ENCODE measurements around the gene RNU1-1.
"Not testable (repeated sequence)": the region's sequence is repeated elsewhere in the genome, so short reads cannot be mapped to it uniquely, and the experiment has no call there.

Gene RNU1-1

GRCh38 chr1:16514107-16515055 lies at the start of gene RNU1-1:
RNU1-1 (minus strand) TSS chr1:16514285.
- DNase-seq: peak; percentile 68

GRCh38 chr1:16561035-16561434 lies 47.0 kb upstream of the RNU1-1 start:
- DNase-seq: not testable (repeated sequence)

DNA sequence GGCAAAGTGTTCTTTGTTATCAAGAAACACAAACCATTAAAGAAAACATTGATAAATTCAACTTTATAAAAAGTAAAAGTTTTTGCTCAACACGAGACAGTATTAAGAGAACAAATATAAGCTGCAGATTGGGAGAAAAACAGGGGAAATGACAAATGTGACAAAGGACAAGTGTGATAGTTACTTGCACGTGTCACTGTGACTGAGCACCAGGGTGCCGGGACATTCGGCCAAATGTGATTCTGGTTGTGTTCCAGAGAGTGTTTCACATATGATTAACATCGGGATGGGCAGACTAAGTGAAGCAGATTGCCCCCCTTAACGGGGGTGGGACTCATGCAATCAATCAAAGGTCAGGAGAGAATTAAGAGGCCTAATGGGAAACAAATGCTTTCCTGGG lies 46.4 kb upstream of the RNU1-1 start:
- not testable (repeated sequence) for DNase-seq

DNA sequence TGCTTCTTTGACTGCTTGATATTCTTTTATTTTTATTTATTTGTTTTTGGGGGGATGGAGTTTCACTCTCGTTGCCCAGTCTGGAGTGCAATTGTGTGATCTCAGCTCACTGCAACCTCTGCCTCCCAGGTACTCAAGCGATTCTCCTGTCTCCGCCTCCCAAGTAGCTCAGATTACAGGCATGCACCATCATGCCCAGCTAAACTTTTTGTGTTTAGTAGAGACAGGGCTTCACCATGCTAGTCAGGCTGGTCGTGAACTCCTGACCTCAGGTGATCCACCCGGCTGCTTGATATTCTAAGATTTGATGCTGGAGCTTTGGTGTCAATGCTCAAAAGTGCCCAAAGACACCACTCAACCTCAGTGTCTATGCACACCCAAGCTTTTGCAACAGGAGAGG lies 45.6 kb upstream of the RNU1-1 start:
- not testable (repeated sequence) for DNase-seq

DNA sequence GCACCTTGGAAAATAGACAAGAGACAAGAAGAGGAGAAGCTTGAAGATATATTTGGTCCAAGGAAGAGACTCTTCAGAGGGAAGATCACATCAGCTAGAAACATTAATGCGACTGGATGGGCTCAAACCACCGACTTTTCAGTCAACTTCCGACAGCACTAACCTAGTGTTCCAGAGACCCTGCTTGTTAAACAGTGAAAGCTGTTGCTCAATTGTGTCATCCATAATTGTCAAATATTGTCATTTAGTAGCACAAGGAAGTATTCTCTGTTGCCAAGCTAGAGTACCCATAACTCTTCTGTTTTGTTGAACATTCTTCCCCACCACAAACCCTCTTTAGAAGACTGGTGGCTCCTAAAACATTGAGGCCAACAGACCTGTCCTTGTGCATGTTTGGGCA lies 42.9 kb upstream of the RNU1-1 start:
- DNase-seq: not testable (repeated sequence)

DNA sequence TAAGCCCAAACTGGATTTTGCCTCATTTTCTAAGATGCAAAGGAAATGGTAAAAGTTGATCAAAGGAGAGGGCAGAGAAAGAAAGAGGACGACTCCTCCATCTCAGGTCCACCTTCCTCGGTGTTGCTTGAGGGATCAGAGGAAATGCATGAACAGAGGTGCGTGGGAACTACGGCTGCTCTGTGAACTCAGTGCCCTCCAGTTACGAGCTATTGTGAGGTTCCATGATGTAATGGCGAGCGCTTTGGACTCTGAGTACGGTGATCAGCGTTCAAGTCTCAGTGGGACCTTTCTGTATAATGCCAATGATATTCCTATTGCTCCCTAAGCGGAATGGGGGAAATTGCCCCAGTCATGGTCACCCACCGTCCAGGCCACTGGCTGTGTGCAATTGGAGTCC lies 39.2 kb upstream of the RNU1-1 start:
- DNase-seq: not testable (repeated sequence)

DNA sequence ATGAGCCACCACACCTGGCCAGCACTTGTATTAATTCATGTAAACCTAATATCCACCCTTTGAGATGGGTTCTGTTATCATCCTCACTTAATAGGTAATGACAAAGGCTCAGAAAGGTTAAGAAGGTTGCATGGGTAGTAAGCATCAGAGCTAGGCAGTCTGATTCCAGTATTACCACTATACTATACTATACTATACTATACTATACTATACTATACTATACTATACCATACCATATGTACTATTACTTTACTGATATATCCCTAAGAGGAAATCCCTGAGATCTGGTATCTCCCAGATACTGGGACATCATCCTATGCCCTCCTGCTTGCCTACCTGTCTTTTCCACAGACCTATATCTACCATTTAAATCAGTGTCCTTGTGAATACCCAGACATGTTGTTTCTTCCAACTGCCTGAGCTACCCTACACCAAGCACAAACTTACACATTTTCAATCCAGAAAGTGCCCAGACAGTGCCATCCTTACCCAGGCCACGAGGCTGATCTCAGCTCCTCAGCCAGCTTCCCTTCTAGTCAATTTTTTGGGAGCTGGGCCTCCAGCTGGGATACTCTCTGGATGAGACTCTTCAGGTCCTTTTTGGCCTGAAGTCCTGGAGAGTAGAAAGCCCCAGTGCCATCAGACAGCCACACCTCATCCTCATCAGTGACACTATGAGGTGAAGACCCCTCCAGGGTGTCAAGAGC lies 36.3 kb upstream of the RNU1-1 start:
- DNase-seq: not testable (repeated sequence)

DNA sequence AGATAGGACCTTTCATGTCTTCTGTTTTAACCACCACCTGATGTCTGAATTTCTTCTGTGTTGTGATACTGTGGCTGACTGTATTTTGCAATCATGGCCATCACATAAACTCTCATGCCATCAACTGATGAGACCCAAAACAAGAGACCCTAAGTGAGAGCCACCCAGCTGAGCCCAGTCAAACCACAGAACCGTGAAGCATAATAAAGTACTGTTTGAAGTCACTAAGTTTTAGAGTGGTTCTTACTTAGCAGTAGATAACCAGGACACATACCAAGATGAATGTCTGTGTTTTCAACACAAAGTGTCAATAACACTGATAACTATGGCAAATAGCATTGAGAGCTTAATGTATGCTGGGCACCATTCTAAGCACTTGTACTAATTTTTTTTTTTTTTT lies 35.5 kb upstream of the RNU1-1 start:
- DNase-seq: not testable (repeated sequence)

DNA sequence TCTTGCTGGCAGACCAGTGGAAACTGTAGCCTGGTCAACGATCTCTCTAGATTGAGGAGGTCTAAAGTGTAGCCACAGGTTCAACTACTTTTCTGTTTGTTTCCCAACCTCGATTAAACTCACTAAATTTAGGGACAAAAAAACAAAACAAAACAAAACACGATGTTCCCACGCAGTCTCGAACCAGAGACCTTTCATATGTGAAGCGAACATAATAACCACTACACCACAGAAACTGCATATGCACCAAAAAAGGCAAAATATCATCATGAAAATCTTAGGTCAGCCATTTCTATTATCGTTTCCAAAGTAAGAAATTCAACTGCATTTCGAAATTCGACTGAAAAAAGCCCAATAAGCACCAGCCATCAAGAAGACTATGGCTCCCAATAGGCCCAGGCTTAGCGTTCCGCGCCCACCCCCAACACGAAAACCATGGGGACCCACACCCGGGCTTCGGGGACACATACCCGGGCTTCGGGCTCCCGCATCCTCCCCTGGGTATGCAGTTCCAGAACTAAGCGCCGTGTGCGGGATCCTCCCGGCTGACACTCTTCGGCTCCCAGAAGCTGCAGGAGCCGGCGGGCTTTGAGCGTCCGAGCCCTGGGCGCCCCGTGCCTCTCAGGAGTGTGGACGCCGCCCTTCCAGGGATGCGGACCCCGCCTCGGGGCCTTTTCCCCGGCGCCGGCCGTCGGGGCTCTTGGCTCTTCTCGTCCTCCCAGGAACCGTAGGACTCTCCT lies 33.6 kb upstream of the RNU1-1 start:
- not testable (repeated sequence) for DNase-seq

DNA sequence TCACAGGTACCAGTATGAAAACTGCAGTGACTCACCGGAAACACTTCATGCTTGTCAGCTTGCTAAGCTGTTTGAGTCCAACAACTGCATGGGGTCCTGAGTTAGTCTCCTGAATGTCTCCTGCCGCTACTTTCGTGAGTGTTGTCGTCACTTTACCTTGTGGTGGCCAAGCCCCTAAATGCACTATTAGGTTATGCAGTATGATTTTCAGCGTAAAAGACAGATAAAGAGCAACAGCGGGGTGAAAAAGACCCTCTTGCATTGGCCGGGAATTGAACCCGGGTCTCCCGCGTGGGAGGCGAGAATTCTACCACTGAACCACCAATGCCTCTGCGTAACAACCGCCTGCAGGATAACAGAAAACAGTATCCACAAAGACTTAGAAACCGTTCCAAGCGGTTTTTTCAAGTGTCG lies 31.6 kb upstream of the RNU1-1 start:
- DNase-seq: not testable (repeated sequence)

- DNase-seq: not testable (repeated sequence)
Measured at GRCh38 chr1:16540421-16540893, 26.4 kb upstream of the RNU1-1 start.

- DNase-seq: not testable (repeated sequence)
Measured at GRCh38 chr1:16537528-16537927, 23.4 kb upstream of the RNU1-1 start.

DNA sequence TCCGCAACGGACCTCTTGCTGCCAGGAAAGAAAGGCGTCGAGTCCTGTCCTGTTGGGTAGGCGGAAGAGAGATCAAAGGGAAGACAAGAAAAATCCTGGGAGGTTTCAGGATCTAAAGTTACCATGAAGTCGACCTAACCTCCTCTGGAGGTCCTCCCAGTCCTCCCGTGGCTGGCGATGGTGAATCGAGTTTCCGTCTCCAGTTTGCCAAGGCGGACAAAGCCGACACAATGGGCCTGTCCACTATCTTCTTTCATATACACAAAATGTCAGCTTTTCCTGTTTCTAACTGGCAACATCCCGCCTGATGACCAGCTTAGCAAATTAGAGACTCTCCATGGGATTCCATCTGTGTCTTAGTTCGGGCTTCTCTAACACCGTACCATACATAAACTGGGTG lies 22.7 kb upstream of the RNU1-1 start:
- DNase-seq: not testable (repeated sequence)

DNA sequence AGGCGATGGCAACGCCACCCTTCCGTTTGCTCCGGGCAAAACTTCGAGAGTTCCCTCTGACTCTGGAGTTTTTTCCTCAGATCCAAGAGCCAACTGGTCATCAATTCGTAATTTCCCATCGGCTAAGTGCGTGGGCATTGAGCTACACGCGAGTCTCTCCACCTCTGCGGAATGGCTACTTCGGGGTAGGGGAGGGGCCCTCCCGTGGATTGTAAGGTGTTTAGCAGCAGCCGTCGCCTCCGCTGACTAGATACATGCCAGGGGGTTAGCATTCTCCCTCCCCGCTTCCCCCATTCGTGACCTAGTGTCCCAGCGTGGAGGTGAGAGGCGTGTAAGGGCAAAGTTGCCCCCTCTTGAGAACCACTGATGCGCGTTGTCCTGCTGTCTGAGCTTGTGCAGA lies 21.8 kb upstream of the RNU1-1 start:
- not testable (repeated sequence) for DNase-seq

DNA sequence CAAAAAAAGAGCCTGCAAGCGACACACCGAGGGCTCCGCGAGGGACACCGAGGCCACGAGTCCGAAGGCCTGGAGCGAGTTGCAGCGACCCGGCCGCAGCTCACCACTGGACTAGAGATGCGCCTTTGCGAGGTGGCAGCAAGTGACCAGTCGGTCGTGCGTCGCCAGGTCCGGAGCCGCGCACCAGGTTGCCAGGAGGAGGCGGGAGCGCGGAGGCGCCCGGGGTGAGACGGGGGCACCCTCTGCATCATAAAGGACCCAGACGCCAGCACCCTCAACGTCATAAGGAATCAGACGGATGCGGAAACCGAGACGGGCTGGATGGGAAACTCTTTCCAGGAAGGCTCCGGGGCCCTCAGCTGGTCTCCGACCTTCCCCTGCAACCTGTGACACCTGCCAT lies 21.4 kb upstream of the RNU1-1 start:
- DNase-seq: not testable (repeated sequence)

GRCh38 chr1:16534829-16535456 lies 20.9 kb upstream of the RNU1-1 start:
- not testable (repeated sequence) for DNase-seq

DNA sequence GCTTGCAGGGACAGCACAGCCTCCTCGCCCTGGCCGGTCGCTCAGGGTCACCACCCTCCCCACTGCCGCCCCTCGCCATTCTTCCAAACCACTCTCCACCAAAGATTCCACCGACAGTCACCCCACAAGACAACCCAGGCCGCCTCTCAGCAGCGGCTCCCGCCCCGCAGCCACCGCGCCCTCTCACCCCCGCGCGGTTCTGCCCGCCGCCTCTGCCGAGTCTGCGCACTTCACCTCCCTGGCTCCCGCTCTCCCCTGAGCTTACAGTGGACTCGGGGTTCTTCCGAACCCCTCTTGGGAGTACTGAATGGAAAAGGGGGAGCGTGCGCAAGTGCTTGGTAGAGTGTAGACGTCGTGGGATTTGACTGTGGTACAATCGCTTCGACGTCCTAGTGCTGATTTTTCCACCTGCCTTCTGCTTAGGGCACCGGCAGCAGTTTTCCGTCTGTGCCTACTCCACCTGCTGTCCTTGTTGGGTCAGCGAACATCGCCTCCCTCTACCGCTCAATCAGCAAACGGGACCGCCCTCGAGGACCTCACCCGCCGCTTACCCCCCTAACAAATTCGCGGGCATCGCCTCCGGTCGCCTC lies 20.2 kb upstream of the RNU1-1 start:
- not testable (repeated sequence) for DNase-seq

DNA sequence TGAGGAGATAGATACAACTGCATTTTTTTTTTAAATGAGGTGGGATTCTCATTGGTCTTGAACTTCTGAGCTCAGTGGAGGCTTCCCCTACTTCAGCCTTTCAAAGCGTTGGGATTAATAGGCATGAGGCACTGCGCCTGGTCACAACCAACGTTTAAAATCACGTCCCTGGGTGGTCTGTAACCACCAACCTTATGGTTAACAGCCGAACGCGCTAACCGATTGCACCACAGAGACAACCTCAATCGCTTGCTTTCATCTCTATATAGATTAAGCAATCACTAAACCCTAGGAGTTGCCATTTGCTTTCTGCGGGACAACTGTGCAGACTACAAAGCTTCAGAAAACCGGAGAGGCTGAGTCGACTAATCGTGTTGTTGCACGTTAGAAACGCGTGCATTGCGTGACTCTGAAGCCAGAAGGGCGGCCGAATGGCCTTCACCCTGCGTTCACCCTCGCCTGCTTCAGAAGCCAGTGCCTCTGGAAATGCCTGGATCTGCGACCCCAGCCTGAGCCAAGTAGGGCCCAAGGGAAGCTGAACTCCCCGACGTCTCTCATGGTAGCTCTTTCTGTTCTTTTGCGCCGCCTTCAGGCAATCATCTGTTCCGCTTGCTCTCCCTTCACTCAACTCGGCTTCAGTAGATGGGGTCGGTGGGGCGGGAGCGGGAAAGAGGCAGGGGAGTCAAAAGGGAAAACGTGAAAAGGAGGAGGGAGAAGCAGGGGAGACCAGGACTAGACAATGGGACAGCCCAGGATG lies 18.3 kb upstream of the RNU1-1 start:
- not testable (repeated sequence) for DNase-seq

- not testable (repeated sequence) for DNase-seq
Measured at GRCh38 chr1:16528338-16528737, 14.3 kb upstream of the RNU1-1 start.

- not testable (repeated sequence) for DNase-seq
Measured at GRCh38 chr1:16525769-16526168, 11.7 kb upstream of the RNU1-1 start.

- DNase-seq: not testable (repeated sequence)
Measured at GRCh38 chr1:16521679-16522078, 7.6 kb upstream of the RNU1-1 start.
